Measurements from ENCODE around the gene PGAM2.

Gene PGAM2

DNA sequence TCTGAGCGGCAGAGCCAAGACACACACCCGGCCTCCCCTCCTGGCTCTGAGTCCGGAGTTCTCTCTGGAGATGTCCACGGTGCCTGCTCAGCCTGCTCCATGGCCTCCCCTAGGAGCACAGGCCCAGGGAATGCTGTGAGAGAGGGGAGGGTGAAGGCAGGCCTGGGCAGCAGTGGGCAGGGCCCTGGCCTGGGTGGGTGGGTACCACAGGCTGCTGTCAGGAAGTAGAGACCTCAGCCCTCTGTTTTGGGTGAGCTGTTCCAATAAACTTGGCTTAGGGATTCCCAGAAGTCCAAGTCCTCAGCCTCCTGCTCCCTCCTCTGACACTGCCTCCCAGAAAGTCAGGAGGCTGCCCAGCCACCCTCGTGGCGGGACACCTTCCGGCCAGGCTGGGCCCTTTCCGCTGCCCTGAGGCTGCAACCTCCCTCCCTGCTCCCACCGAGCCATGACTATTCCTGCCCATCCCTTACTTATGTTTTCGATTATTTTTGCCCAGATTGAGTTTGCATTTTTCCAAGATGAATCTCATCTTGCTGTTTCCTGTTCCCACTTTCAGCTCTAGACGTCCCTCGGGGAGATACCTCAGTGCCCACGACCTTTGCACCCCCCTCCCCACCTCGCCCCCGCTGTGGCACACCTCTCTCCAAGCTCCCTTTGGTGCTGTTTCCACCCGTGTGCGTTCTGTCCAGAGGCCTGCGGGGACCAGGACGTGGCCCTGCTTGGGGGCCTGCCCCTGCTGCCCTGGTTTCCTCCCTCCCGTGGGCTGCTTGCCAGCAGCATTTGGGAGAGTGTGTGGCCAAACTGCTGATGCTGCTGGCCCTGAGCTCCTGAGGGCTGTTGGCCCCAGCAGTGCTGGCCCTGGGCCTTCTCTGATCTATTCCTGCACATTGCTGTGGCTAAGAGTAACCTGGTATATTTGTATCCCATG, 22.8 kb upstream of the PGAM2 start:
- no peak overlapping the region for H3K4me3 ChIP-seq (ENCODE audit: low read length)
- DNase-seq (ENCODE audit: low read depth, low spot score) = no peak

DNA sequence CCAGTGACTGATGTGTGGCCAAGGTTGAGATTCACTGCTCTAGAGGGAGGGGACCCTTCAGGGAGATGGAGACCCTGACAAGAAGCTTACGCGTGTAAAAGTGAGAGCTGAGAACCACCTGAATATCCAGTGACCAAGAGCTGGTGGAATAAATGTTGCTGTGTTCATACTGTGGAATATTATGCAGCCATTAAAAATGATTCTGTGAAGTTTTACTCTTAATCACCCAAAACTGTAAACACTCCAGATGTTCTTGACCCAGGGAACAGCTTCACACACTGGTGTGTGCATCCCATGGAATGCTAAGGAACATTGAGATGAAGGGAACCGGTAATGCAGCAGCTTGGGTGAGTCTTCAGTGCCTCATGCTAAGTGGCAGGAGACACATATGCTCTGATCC, 21.3 kb upstream of the PGAM2 start:
- no peak overlapping the region for H3K4me3 ChIP-seq (ENCODE audit: low read length)
- DNase-seq (ENCODE audit: low read depth, low spot score) = no peak

- DNase-seq (ENCODE audit: low read depth, low spot score) = no peak
- H3K4me3 ChIP-seq (ENCODE audit: low read length) = no peak overlapping the region
Observed at GRCh38 chr7:44085546-44085945, 20.2 kb upstream of the PGAM2 start.

DNA sequence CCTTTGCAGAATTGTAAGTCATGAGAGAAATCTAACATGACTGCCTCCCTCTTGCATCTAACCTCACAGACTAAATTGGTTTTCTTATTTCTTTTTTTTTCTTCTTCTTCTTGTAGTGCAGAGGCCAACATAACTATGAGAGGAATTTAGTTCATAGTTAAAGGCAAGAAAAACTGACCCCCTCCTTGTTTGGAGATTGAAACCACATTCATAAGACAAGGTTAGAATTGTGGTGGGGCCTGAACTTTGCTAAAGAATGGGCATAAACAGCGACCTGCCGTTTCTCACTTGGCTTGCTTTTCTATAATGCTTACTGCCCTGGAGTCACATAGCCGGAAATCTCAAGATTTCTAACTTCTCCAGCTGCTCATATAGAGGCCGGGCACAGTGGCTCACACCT, 19.3 kb upstream of the PGAM2 start:
- no peak for DNase-seq (ENCODE audit: low read depth, low spot score)

DNA sequence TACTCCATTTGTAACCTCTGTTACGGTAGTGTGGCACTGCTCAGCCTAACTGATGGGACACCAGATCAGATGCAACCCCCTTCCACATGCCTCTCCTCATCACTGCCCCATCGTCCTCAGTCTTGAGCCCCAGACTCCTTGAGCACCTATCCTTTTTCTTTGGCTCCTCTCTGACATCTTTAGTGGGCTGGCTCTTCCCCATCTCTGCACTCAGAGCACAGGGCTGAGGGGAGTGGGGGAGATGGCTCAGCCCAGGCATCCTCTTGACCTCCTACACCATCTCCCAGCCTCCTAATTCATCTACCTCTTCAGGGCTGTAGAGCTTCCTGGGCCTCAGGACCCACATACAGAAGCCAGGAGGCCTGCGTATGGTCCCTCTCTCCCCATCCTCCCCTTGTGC, 18.4 kb upstream of the PGAM2 start:
- no peak for DNase-seq (ENCODE audit: low read depth, low spot score)
- no peak overlapping the region for H3K4me3 ChIP-seq (ENCODE audit: low read length)

More for the DNA sequence above, 19.3 kb upstream of the PGAM2 start:
- H3K4me3 ChIP-seq (ENCODE audit: low read length) = no peak overlapping the region

- H3K4me3 ChIP-seq (ENCODE audit: low read length) = peak overlapping the region; percentile 61
- DNase-seq (ENCODE audit: low read depth, low spot score) = peak; percentile 98
Observed at GRCh38 chr7:44082541-44083207, 17.3 kb upstream of the PGAM2 start.

DNA sequence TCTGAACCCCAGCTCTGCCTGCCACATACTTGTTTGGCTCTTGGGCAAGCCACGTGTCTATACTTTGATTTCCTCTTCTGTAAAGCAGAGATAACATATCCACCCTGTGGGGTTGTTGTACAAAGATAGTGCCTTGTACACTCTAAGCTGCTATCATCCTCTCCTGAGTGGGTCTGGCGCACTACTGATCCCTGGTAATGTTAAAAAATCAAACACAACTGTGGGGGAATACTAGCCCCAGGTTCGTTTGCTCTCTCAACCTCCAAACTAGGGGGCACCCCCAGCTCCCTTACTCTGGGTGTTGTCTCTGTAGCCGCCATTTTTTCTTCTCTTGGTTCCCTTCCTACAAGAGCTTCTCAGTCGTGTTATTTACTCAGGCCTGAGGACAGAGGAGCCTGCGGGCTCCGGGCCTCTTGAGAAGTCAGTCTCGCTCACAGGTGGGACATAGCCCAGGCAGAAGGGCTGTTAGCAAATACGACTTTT, 15.9 kb upstream of the PGAM2 start:
- peak overlapping the region; percentile 90 for H3K4me3 ChIP-seq (ENCODE audit: low read length)
- DNase-seq (ENCODE audit: low read depth, low spot score) = peak; percentile 62

DNA sequence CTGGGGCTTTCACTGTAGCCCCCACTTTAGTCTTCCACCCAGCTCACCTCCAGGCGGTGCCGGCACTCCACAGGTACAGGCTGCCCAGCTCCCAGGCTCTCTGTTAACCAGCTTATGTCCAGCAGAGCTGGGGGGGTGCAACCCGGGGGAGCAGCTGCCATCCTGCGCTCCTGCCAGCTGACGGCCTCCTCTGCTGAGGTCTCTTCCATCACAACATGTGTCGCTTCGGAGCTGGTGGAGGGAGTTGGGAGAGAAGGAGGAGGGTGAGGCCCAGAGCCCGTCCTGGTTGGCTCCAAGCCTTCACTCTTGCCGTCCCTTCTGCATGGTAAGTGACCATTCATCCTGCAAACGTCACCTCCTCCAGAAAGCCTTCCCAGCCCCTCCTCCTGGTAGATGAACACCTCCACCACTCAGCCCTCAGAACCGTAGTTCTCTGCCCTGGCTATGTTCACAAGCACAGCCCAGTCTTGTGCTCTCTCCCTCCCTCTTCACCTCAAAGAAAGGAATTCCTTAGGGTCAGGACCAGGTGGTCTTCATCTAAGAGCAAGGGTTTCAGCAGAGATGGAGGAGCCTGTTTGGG, 15.4 kb upstream of the PGAM2 start:
- peak overlapping the region; percentile 90 for H3K4me3 ChIP-seq (ENCODE audit: low read length)
- no peak for DNase-seq (ENCODE audit: low read depth, low spot score)

DNA sequence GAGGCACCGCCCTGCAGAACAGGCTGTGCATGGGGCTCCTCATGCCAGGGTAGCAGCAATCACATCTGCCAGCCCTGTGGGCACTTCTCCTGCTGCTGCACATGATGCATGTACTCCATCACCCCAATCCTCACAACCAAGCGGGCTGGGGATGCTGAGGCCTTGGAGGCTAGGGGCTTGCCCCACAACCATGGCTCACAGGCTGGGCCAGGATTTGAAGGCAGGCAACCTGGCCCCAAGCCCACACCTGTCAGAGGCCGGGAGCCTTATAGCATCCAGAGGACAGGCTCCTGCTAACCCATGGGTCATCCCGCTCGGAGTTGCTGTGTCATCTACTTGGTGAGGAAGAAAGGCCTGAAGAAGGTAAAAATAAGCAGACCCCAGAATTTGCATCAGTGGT, 14.8 kb upstream of the PGAM2 start:
- no peak for DNase-seq (ENCODE audit: low read depth, low spot score)
- H3K4me3 ChIP-seq (ENCODE audit: low read length) = peak overlapping the region; percentile 23

DNA sequence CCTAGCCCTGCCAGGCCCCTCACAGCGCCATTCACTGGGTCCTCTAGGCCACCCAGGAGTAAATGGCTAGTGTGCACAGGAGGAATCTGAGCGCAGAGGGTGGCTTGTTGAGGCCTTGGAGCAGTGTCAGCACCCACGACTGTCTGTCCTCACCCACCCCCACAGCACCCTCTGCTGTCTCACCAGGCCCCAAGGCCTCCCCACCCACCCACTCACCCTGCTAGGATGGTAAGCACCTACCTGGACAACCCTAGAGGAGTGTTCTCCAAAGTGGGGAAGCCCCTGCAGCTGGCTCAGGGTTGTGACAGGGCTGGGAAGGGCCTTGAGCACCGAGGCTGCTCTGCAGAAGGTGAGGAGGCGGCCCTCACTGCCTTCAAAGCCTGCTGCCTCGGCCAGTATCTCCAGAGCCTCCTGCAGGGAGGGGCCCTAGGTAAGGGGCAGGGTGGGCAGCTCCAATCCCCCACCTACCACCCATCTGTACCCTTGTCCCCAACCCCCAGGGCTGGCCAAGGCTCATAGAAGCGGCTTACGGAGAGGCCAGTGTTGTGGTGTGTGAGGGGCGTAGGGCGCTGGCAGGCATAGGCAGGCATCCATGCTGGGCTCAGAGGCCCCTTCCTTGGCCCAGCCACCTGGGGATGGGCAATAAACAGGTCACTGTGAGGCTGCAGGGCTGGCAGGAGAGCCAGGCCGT, 14.1 kb upstream of the PGAM2 start:
- H3K4me3 ChIP-seq (ENCODE audit: low read length) = no peak overlapping the region; the same call in 1 of the 2 replicates
- DNase-seq (ENCODE audit: low read depth, low spot score) = no peak

GRCh38 chr7:44078521-44078920, 13.2 kb upstream of the PGAM2 start:
- DNase-seq (ENCODE audit: low read depth, low spot score) = no peak
- H3K4me3 ChIP-seq (ENCODE audit: low read length) = no peak overlapping the region

DNA sequence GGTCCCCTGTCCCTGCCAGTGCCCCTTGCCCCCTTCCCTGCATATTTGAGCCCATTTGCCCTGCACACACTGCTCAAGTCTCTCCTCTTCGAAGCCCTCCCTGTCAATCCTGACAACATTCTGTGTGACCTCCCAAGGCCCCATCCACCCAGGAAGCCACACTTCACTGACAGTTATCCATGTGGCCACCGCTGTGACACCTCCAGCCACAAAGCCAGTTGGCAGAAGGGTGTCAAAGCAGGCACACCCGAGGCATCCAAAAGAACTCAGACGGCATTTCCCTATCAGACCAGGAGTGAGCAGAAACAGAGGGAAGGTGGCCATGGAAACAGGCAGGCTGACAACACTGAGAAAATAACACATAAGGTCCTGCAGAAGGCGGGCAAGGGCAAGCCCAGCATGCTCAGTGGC, 12.3 kb upstream of the PGAM2 start:
- peak overlapping the region; percentile 9 for H3K4me3 ChIP-seq (ENCODE audit: low read length)

DNA sequence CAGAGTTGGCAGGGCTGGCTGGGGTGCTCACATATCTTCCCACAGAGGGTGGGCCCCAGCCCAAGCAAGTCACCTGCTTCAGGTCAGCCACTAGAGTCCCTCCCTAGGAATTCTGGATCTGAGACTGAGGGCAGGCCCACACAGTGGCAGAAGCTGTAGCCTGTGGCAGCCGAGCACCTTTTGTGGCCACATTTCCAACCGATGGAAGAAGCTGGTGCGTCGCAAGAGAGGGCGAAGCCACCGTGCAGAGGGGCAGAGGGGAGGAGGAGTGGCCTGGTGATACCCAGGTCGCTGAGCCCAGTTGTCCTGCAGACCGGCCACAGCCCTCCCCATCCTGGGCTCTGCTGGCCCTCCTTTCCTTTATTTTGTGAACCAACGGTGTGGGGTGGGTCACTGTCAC, 11.7 kb upstream of the PGAM2 start:
- no peak overlapping the region for H3K4me3 ChIP-seq (ENCODE audit: low read length)
- DNase-seq (ENCODE audit: low read depth, low spot score) = no peak

More for the DNA sequence above, 12.3 kb upstream of the PGAM2 start:
- DNase-seq (ENCODE audit: low read depth, low spot score) = peak; percentile 62

DNA sequence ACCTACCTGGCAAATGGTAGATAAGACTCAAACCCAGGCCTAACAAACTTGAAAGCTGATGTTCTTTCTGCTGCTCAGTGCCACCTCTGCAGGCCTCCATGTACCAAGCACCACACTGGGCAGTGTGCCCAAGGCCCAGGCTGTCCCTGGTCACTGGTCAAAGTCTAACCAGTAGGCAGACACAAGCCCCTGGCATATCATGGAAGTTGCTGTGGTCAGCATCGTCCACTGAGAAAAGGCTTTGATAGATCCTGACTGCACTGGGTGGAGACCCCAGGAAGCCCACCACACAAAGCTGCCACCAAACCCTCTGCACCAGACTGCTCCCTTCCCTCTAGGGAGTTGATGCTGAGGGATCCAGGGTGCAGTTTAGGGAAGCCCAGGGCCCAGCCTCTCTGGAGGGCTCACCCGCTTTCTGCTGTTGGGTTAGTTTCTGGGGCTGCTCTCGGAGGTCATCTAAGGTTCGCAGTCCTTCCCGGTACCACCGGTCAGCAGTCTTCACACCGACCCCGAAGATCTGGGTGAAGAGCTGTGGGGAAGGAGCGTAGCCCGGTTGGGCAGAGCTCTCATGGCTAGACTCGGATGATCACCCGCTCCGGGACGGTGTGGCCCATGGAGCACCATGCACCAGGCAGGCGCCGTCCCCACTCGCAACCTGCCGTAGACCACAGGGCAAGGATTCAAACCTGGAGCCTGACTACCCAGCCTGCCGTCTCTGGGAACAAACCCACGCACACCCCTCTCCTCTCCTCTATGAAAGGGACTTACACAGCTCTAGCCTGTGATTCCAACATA, 10.9 kb upstream of the PGAM2 start:
- no peak overlapping the region for H3K4me3 ChIP-seq (ENCODE audit: low read length)
- DNase-seq (ENCODE audit: low read depth, low spot score) = no peak

GRCh38 chr7:44075296-44076075, 10.1 kb upstream of the PGAM2 start:
- no peak for DNase-seq (ENCODE audit: low read depth, low spot score)
- no peak overlapping the region for H3K4me3 ChIP-seq (ENCODE audit: low read length)

- no peak for DNase-seq (ENCODE audit: low read depth, low spot score)
Observed at GRCh38 chr7:44074349-44074695, 9.0 kb upstream of the PGAM2 start.

DNA sequence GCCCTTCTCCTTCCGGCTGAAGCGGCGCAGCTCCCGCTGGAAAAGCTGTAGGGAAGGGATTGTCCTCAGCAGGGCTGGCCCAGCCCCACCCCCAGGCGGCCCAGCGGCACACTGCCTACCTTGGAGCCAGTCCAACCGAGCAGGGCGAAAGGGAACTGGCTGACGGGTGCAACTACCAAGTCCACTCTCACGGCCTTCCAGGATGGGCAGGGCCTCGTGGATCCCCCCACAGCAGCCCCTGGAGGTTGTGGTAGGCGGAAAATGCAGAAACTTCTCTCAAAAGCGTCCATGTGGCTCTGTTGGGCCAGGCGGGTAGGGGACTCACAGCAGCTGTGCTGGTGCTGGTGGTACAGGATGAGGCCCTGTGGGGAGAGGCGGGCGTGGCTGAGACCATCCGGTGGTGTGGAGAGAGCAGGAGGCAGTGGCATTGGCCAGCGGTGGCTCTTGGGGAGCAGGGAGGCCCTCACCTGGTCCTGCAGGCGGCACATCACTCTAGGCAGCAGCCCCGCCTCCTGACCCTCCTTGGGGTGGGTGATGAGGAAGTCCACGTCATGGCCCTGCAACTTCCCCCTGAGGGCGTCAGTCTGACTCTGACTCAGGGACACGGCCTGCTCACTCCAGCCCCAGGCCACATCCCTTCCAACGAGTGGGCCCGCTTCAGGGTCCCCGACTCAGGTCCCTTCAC, 8.4 kb upstream of the PGAM2 start:
- no peak overlapping the region for H3K4me3 ChIP-seq (ENCODE audit: low read length)

More at GRCh38 chr7:44074349-44074695, 9.0 kb upstream of the PGAM2 start:
- no peak overlapping the region for H3K4me3 ChIP-seq (ENCODE audit: low read length)

More for the DNA sequence above, 8.4 kb upstream of the PGAM2 start:
- DNase-seq (ENCODE audit: low read depth, low spot score) = no peak

Measured in Jurkat, Clone E6-1 (cell line).